ENCODE results near the gene MYBPC1. TPM values are rescaled to one million over a fixed set of nuclear protein-coding genes. Genes with fewer than 3 reads are reported as not detected.

The MYBPC1 gene
- total RNA-seq, 1 donor from 2014 or later, result not detected

DNA sequence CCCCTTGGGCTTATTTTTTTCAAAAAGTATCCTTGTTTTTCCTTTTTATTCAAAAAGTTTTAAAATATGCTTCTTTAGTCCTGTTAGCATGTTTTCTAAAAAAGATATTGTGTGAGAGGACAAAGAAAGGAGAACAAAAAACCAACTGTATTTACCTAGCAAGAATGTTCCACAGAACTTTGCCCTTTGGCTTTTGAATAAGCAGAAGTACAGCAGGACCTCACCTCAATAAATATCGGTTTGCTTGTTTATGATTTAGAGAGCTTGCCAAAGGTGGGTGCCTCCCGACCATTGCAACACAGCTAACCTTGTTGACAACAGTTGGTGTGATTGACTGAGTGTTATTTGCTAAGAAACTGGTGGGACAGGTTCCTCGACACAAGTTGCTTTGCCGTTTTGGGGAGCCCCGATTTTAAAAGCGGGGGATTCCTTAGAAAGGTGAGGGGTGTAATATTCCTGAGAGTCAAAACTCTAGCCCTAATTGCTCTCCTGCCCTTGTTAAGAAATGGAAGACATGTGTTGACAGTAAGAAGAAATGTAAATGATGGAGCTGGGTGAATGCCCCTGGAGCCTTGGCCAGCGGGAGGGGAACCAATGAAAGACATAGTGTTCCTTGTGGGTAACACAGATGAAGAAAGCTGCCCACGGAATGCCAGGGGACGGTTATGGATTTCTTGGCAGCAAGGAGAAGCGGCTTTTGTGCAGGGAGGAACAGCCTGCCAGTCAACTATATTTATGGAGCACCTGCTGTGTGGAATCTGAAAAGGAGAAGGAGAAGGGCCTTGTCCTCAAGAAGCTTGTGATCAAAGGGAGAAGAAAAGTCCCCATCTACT, 13.7 kb downstream of the MYBPC1 start:
- Mint-ChIP-seq H3K27me3 (ENCODE audit: insufficient read depth) (no peaks in the 10 kb centered on the region), H3K9me3 (no peaks in the 10 kb centered on the region), H3K4me1 (ENCODE audit: low read depth) (no peaks in the 10 kb centered on the region), H3K4me3 (no peak overlapping the region), H3K36me3 (ENCODE audit: low read depth) (no peaks in the 10 kb centered on the region), H3K27ac (no peak overlapping the region)
- intact Hi-C loops (cut with micrococcal nuclease), result no loop called here
- DNase-seq (ENCODE audit: low spot score), result no peak

DNA sequence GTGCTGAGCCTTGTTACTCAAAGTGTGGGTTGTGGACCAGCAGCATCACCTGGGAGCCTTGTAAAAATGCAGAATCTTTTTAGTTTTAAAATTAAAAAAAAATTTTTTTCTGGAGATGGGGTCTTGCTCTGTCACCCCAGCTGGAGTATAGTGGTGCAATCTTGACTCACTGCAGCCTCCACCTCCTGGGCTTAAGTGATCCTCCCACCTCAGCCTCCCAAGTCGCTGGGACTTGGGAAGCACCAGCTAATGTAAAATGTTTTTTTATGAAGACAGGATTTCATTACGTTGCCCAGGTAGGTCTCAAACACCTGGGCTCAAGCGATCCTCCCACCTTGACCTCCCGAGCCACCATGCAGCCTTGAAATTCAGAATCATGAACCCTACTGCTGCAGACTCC, 14.4 kb downstream of the MYBPC1 start:
- Mint-ChIP-seq H3K4me3 (no peak overlapping the region), H3K4me1 (ENCODE audit: low read depth) (no peaks in the 10 kb centered on the region), H3K27ac (no peak overlapping the region), H3K36me3 (ENCODE audit: low read depth) (no peaks in the 10 kb centered on the region), H3K27me3 (ENCODE audit: insufficient read depth) (no peaks in the 10 kb centered on the region), H3K9me3 (no peaks in the 10 kb centered on the region)
- intact Hi-C loops (cut with micrococcal nuclease), result no loop called here
- DNase-seq (ENCODE audit: low spot score), result no peak

DNA sequence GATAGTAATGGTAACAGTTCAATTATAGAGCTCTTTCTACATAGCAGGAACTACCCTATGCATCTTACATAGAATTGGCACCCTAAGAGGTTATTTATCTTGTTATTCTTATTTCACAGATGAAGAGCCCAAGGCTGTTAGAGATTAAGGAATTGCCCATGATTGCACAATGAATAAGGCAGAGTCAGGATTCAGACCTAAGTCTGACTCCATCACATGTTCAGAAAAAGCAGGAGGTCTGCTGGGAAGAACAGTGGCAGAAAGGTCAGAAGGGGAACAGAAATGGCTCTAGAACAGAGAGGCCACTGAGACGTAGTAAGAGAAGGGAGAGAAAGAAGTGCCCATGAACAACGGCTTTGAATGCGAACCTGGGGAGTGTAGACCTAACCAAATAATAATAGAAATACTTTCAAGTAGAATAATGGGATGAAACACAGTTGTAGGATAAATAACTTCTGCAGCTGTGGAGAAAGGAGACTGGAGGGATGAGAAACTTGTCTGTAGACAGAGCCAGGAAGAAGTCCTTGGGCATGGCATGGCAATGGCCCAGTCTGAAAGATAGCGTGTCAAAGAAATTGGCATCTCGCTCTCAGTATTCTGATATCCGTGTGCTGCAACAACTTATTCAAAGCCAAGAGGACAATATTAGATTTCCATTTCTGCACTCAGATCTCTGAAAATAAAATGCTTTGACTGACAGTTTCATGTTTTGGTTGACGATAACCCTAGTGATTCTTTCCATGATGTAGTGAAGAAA, 17.6 kb downstream of the MYBPC1 start:
- no peaks in the 10 kb centered on the region for H3K27me3 Mint-ChIP-seq (ENCODE audit: insufficient read depth)
- no peak overlapping the region for H3K27ac Mint-ChIP-seq
- H3K4me1 Mint-ChIP-seq (ENCODE audit: low read depth), result peaks cover 11% of the 10 kb centered on the region
- intact Hi-C loops (cut with micrococcal nuclease), result no loop called here
- H3K9me3 Mint-ChIP-seq, result no peaks in the 10 kb centered on the region
- no peaks in the 10 kb centered on the region for H3K36me3 Mint-ChIP-seq (ENCODE audit: low read depth)
- DNase-seq (ENCODE audit: low spot score), result no peak
- no peak overlapping the region for H3K4me3 Mint-ChIP-seq

DNA sequence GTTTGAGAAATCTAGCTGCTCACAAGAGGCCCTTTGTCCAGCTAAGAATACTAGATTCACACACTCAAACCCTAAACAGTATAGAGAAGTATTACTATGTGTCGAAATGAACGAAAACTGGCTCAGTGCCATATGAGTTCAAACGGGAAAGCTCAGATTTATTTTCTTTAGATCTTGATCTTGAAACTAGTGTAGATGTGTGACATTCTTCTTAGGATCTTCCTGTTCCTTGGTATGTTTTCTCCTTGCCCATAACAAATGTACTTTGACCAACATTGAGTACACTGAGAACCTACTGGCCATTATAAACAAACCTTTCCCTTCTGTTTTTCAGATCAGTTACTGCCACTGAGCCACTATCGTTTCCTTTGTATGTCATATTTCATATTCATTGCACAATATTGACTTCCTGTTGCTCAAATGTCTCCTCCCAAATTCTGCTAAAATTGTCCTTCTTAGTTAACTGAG, 21.3 kb downstream of the MYBPC1 start:
- intact Hi-C loops (cut with micrococcal nuclease), result no loop called here
- no peak for DNase-seq (ENCODE audit: low spot score)
- Mint-ChIP-seq H3K27me3 (ENCODE audit: insufficient read depth) (peaks cover 2% of the 10 kb centered on the region), H3K9me3 (no peaks in the 10 kb centered on the region), H3K4me3 (no peak overlapping the region), H3K36me3 (ENCODE audit: low read depth) (no peaks in the 10 kb centered on the region), H3K27ac (no peak overlapping the region), H3K4me1 (ENCODE audit: low read depth) (peaks cover 11% of the 10 kb centered on the region)

DNA sequence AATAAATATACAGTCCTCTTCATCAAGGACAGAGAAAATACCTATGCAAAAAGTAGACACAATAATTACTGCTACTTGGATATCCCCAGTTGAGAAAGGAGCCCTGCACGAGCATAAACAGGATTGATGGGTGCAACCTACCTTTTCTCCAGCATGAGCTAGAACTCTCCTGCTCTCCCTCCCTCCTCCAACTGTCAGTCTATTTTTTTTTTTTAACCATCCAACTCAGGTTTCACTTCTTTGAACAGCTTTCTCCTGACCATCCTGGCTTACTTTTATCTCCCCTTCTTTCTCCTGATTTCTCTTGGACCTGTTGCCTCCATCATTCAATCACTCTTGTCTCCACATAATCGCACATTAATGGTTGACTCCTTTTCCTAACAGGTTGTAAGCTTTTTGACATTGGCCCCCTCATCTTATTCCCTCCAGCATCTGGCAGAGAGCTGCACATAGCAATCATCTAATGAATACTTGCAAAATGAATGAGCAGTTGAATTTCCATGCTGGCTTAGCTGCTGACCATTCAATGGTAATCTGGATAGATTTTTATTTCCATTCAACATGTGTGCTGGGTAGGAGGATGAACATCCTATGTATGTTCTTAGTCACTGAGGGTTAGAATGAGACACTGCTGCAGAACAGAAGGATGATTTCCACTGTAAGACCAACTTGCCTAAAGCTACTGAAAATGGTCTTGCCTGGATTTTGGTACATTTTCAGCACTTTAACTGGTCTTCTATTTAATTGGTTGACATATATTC, 24.4 kb downstream of the MYBPC1 start:
- H3K36me3 Mint-ChIP-seq (ENCODE audit: low read depth), result no peaks in the 10 kb centered on the region
- no peaks in the 10 kb centered on the region for H3K9me3 Mint-ChIP-seq
- DNase-seq (ENCODE audit: low spot score), result no peak
- H3K27me3 Mint-ChIP-seq (ENCODE audit: insufficient read depth), result peaks cover 2% of the 10 kb centered on the region
- H3K27ac Mint-ChIP-seq, result no peak overlapping the region
- H3K4me1 Mint-ChIP-seq (ENCODE audit: low read depth), result peaks cover 11% of the 10 kb centered on the region
- intact Hi-C loops (cut with micrococcal nuclease), result no loop called here
- no peak overlapping the region for H3K4me3 Mint-ChIP-seq

DNA sequence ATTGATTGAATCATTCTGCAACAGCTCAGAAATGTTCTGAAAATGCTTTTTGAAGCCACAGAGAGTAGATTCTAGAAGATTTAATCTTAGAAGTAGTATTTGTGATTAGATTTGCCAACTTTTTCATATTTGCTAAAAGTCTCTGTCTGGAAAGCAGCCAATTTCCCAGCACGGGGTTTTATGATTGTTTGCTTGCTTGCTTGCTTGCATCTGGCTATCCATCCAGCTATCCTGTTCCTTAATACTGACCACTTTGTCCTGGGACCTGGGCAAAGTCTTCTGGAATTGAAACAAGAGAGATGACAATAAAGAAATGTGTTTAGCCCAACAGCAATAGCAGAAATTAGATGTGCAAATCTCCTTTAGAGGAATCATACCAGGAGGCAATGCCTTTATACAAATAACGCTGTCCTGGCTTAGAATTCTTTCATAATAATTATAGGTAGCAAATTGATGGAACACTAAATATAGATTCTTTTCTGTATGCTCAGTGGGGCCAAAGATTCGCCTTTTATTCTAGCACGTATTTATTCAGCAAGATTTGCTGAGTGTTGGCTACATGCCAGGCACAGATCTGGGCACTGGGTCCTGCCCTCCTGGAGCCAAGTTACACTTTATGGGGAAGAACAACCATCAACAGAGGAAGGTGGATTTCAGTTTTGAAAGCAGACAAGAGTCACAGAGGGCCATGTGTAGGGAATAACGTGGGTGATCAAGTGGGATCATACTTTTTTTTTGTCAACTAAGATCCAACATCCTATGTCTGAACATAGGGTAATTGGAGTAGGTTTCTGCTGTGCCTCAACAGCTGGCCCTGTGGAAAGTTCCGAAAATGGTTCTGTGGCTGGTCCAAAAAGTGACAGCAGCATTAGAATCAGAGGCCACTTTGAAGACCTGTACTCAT, 25.3 kb downstream of the MYBPC1 start:
- intact Hi-C loops (cut with micrococcal nuclease), result no loop called here
- Mint-ChIP-seq H3K4me3 (no peak overlapping the region), H3K9me3 (no peaks in the 10 kb centered on the region), H3K27me3 (ENCODE audit: insufficient read depth) (peaks cover 2% of the 10 kb centered on the region), H3K27ac (no peak overlapping the region), H3K4me1 (ENCODE audit: low read depth) (peaks cover 11% of the 10 kb centered on the region), H3K36me3 (ENCODE audit: low read depth) (no peaks in the 10 kb centered on the region)
- no peak for DNase-seq (ENCODE audit: low spot score)

DNA sequence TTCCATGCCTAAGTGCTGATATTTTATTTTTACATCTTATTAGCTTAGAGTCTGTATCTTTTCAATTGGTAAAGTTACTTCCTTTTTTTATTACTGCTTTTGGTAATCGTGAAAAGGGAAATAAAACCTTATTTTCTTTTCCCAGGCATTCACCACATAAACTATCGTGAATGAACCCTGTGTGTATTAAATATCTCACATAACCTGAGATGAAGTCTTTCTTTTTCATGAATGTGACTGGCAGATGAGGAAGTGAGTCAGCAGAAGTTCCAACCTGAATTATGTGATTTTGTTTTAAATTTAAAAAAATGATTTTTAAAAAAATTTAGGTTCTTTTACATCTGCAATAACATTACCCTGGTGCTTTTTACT, 26.0 kb downstream of the MYBPC1 start:
- H3K27me3 Mint-ChIP-seq (ENCODE audit: insufficient read depth), result peaks cover 2% of the 10 kb centered on the region
- no peaks in the 10 kb centered on the region for H3K36me3 Mint-ChIP-seq (ENCODE audit: low read depth)
- no peak for DNase-seq (ENCODE audit: low spot score)
- H3K4me1 Mint-ChIP-seq (ENCODE audit: low read depth), result peaks cover 8% of the 10 kb centered on the region
- H3K9me3 Mint-ChIP-seq, result no peaks in the 10 kb centered on the region
- H3K4me3 Mint-ChIP-seq, result no peak overlapping the region
- H3K27ac Mint-ChIP-seq, result no peak overlapping the region
- intact Hi-C loops (cut with micrococcal nuclease), result no loop called here

DNA sequence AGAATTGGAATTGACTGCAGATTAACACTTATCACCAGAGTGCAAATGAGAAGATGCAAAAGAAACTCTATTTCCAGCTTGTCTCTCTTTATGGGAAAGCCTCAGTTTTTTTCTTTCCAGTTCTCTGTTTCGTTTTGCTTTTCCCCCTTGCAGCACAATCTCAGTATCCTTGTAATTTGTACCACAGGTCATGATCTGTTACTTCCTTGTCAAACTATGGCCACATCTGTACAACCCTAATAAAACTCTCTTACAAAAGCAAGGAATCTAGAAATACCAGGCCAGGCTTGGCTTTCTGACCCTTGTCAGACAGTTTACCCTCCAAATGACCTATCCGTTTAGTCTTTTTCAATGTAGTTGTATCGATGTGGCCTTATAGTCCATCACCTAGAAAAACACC, 33.9 kb downstream of the MYBPC1 start:
- Mint-ChIP-seq H3K36me3 (ENCODE audit: low read depth) (no peaks in the 10 kb centered on the region), H3K4me1 (ENCODE audit: low read depth) (no peaks in the 10 kb centered on the region)

DNA sequence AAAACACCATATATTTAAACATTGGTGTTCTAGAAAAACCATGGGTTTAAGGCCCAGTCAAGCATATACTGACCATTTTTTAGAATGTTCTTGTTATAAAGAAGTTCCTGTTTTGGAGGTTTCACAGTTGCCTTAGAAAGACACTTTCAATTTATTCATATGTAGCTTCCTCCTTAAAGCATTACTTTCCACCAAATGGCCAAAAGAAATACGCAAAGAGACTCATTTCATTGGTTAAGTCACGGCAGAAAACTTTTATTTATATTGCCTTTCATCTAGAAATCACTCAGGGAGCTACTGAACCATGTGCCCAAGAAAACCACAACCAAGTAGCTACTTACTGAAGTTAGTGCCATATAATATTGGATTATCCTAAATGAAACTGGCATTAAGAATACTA, 40.0 kb downstream of the MYBPC1 start:
- no peaks in the 10 kb centered on the region for H3K36me3 Mint-ChIP-seq (ENCODE audit: low read depth)
- no peak for DNase-seq (ENCODE audit: low spot score)
- H3K4me3 Mint-ChIP-seq, result no peak overlapping the region
- peaks cover 8% of the 10 kb centered on the region for H3K27me3 Mint-ChIP-seq (ENCODE audit: insufficient read depth)
- H3K9me3 Mint-ChIP-seq, result no peaks in the 10 kb centered on the region
- intact Hi-C loops (cut with micrococcal nuclease), result no loop called here
- no peak overlapping the region for H3K27ac Mint-ChIP-seq
- H3K4me1 Mint-ChIP-seq (ENCODE audit: low read depth), result no peaks in the 10 kb centered on the region

More for the DNA sequence above, 33.9 kb downstream of the MYBPC1 start:
- intact Hi-C loops (cut with micrococcal nuclease), result no loop called here
- Mint-ChIP-seq H3K4me3 (no peak overlapping the region), H3K9me3 (no peaks in the 10 kb centered on the region), H3K27ac (no peak overlapping the region), H3K27me3 (ENCODE audit: insufficient read depth) (peaks cover 6% of the 10 kb centered on the region)
- no peak for DNase-seq (ENCODE audit: low spot score)

DNA sequence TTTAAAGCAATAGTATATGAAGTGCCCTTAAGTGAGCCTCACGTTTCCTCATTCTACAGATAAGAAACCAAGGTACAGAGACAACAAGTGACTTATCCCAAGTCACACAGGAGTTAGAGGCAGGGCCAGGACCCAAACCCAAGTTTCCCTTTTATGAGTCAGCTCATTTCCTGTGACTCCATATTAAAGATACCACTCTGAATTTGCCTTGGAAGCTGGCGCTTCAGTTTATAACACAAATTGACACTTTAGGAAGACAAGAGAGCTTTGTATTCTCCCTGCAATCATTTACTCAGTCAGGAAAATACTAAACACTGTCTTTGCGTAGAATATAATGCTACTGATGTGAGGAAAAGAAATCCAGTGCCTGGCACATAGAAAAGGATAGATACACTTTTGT, 43.2 kb downstream of the MYBPC1 start:
- H3K36me3 Mint-ChIP-seq (ENCODE audit: low read depth), result no peaks in the 10 kb centered on the region

DNA sequence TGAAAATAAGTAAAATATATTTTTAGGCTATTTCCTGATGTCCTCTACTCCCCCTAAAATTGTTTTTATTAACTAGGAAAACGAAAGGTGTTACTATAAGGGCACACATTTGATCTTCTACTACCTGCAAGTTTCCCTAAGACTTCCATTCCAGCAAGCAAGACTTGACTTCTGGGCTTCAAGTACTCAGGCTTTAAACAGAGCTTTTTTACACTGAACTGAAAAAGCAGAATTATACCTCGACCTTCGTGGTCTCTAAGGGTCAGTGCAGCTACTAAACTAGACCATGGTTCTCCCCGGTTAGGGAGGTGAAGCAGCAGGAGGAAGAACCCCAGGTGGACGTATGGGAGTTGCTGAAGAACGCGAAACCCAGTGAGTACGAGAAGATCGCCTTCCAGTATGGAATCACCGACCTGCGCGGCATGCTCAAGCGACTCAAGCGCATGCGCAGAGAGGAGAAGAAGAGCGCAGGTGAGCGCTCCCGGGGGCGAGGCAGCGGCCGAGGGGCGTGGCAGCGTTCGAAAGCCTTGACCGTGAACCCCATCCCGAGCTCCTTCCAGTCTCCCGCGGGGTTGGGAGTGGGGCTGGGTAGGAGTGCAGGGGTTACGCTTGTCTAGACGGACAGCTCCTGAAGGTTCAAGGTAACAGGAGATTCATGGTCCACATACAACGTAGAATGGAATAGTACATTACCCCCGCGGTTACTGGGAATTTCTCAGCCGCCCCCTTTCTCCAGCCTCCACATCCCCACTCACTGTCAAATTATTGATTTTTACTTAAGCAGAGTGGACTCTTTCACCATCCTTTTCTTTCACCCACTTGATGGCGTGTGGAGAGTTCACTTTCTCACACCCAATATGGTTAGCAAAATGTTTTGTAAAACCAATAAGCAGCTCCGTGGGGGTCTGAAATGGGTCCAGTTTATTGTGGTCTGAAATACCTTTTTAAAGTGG, 47.6 kb downstream of the MYBPC1 start:
- Mint-ChIP-seq H3K4me1 (ENCODE audit: low read depth) (peaks cover 5% of the 10 kb centered on the region), H3K27ac (no peak overlapping the region), H3K27me3 (ENCODE audit: insufficient read depth) (peaks cover 29% of the 10 kb centered on the region), H3K4me3 (no peak overlapping the region), H3K36me3 (ENCODE audit: low read depth) (no peaks in the 10 kb centered on the region), H3K9me3 (no peaks in the 10 kb centered on the region)
- no peak for DNase-seq (ENCODE audit: low spot score)
- intact Hi-C loops (cut with micrococcal nuclease), result no loop called here

More for the DNA sequence above, 43.2 kb downstream of the MYBPC1 start:
- Mint-ChIP-seq H3K27me3 (ENCODE audit: insufficient read depth) (peaks cover 22% of the 10 kb centered on the region), H3K27ac (no peak overlapping the region), H3K9me3 (no peaks in the 10 kb centered on the region), H3K4me1 (ENCODE audit: low read depth) (peaks cover 5% of the 10 kb centered on the region), H3K4me3 (no peak overlapping the region)
- intact Hi-C loops (cut with micrococcal nuclease), result no loop called here
- DNase-seq (ENCODE audit: low spot score), result no peak
